H9 (cell line): ENCODE data around the gene FLNA. TPM values are rescaled to one million over a fixed set of nuclear protein-coding genes. Genes with fewer than 3 reads are reported as not detected.
"Not testable (repeated sequence)": the region's sequence is repeated elsewhere in the genome, so short reads cannot be mapped to it uniquely, and the experiment has no call there.

Experiments
- DNase-seq: peaks from one replicate; pipeline ENCODE4 v3.0.0-alpha.2; 2017
- H2AFZ ChIP-seq: one replicate; pipeline ENCODE4 v1.6.1; 2013; ENCODE audit warnings: mild to moderate bottlenecking, low read length, control low read depth, moderate library complexity
- H2AK5ac ChIP-seq: 2 replicates; pipeline ENCODE4 v1.6.1; 2013; ENCODE audit warnings: low read length, control low read depth, mixed read lengths; ENCODE audit not compliant: insufficient read length
- H2BK120ac ChIP-seq: one replicate; pipeline ENCODE4 v1.6.1; 2013; ENCODE audit warnings: low read depth, mild to moderate bottlenecking, low read length, control low read depth, inconsistent platforms; ENCODE audit not compliant: poor library complexity, severe bottlenecking
- H2BK12ac ChIP-seq: 2 replicates; pipeline ENCODE4 v1.6.1; 2013; ENCODE audit warnings: low read length, control low read depth, mixed read lengths, low read depth; ENCODE audit not compliant: insufficient read length
- H2BK15ac ChIP-seq: 2 replicates; pipeline ENCODE4 v1.6.1; 2013; ENCODE audit warnings: low read depth, low read length, control low read depth
- H2BK20ac ChIP-seq: one replicate; pipeline ENCODE4 v1.6.1; 2013; ENCODE audit warnings: low read depth, mild to moderate bottlenecking, low read length, control low read depth, inconsistent platforms; ENCODE audit not compliant: poor library complexity, severe bottlenecking
- H2BK5ac ChIP-seq: 2 replicates; pipeline ENCODE4 v1.6.1; 2013; ENCODE audit warnings: low read length, control low read depth, mixed read lengths; ENCODE audit not compliant: insufficient read length
- H3K14ac ChIP-seq: 2 replicates; pipeline ENCODE4 v1.6.1; 2013; ENCODE audit warnings: low read length, control low read depth; ENCODE audit not compliant: insufficient read depth
- H3K18ac ChIP-seq: 2 replicates; pipeline ENCODE4 v1.6.1; 2013; ENCODE audit warnings: low read depth, mild to moderate bottlenecking, mixed read lengths, low read length, control low read depth; ENCODE audit not compliant: insufficient read length
- H3K23ac ChIP-seq: 2 replicates; pipeline ENCODE4 v1.6.1; 2013; ENCODE audit warnings: low read length, control low read depth, mixed read lengths, low read depth; ENCODE audit not compliant: insufficient read length
- H3K23me2 ChIP-seq: 2 replicates; pipeline ENCODE4 v1.6.1; 2013; ENCODE audit warnings: low read depth, mild to moderate bottlenecking, mixed read lengths, low read length, control low read depth; ENCODE audit not compliant: insufficient read length, poor library complexity, severe bottlenecking
- H3K27ac ChIP-seq: 2 replicates; pipeline ENCODE4 v1.5.1; 2013; ENCODE audit warnings: low read length, control low read depth, mixed read lengths, low read depth; ENCODE audit not compliant: insufficient read length
- H3K27me3 ChIP-seq: 2 replicates; pipeline ENCODE4 v1.6.1; 2013; ENCODE audit warnings: low read length, control low read depth, inconsistent platforms; ENCODE audit not compliant: insufficient read depth
- H3K4ac ChIP-seq: 2 replicates; pipeline ENCODE4 v1.6.1; 2013; ENCODE audit warnings: low read depth, mild to moderate bottlenecking, control low read depth, inconsistent platforms, low read length, moderate library complexity
- H3K4me1 ChIP-seq: 2 replicates; pipeline ENCODE4 v1.6.1; 2013; ENCODE audit warnings: low read length, control low read depth, inconsistent platforms; ENCODE audit not compliant: insufficient read depth
- H3K4me2 ChIP-seq: 2 replicates; pipeline ENCODE4 v1.6.1; 2013; ENCODE audit warnings: low read length, control low read depth, mixed read lengths; ENCODE audit not compliant: insufficient read length, insufficient read depth
- H3K56ac ChIP-seq: 2 replicates; pipeline ENCODE4 v1.6.1; 2013; ENCODE audit warnings: low read depth, mild to moderate bottlenecking, mixed read lengths, low read length, control low read depth; ENCODE audit not compliant: insufficient read length
- H3K79me1 ChIP-seq: 2 replicates; pipeline ENCODE4 v1.6.1; 2013; ENCODE audit warnings: low read depth, mild to moderate bottlenecking, moderate library complexity, low read length, control low read depth, inconsistent platforms; ENCODE audit not compliant: insufficient read depth, poor library complexity, severe bottlenecking
- H3K79me2 ChIP-seq: 2 replicates; pipeline ENCODE4 v1.6.1; 2013; ENCODE audit warnings: low read length, control low read depth, inconsistent platforms; ENCODE audit not compliant: insufficient read depth
- H3K9ac ChIP-seq: 2 replicates; pipeline ENCODE4 v1.6.1; 2013; ENCODE audit warnings: low read length, control low read depth, mixed read lengths; ENCODE audit not compliant: insufficient read length; ENCODE audit errors: extremely low read depth
- H3K9me3 ChIP-seq: one replicate; pipeline ENCODE4 v1.6.1; 2013; ENCODE audit warnings: low read depth, low read length, inconsistent platforms; ENCODE audit not compliant: control insufficient read depth
- H3T11ph ChIP-seq: one replicate; pipeline ENCODE4 v1.6.1; 2013; ENCODE audit warnings: mild to moderate bottlenecking, low read length, control low read depth, inconsistent platforms
- H4K20me1 ChIP-seq: one replicate; pipeline ENCODE4 v1.6.1; 2013; ENCODE audit not compliant: control insufficient read depth, insufficient read length, insufficient read depth
- H4K5ac ChIP-seq: 2 replicates; pipeline ENCODE4 v1.6.1; 2013; ENCODE audit warnings: low read depth, mild to moderate bottlenecking, mixed read lengths, low read length, control low read depth; ENCODE audit not compliant: insufficient read length
- H4K8ac ChIP-seq: replicated peaks from 2 replicates; pipeline ENCODE4 v1.6.1; 2013; ENCODE audit warnings: low read length, control low read depth, mixed read lengths, low read depth; ENCODE audit not compliant: insufficient read length
- H4K91ac ChIP-seq: 2 replicates; pipeline ENCODE4 v1.6.1; 2013; ENCODE audit warnings: low read depth, mild to moderate bottlenecking, moderate library complexity, mixed read lengths, low read length, control low read depth; ENCODE audit not compliant: insufficient read length
- H3K27ac Mint-ChIP-seq, 3 experiments: 2 replicates in 2 of 3; 3 replicates in 1 of 3; pipeline ENCODE4 v1.8.0; 2020 to 2021; ENCODE audit warnings: mixed read lengths in 3 of 3, mild to moderate bottlenecking in 1 of 3, moderate library complexity in 1 of 3
- H3K27me3 Mint-ChIP-seq: 2 replicates; pipeline ENCODE4 v1.8.0; 2021; ENCODE audit warnings: low read depth, mild to moderate bottlenecking, moderate library complexity, mixed read lengths
- H3K36me3 Mint-ChIP-seq, 3 experiments: 2 replicates in 2 of 3; 3 replicates in 1 of 3; pipeline ENCODE4 v1.8.0; 2020 to 2021; ENCODE audit warnings: low read depth in 3 of 3, mixed read lengths in 3 of 3; ENCODE audit not compliant: insufficient read depth in 1 of 3
- H3K4me1 Mint-ChIP-seq, 2 experiments: 2 replicates each; pipeline ENCODE4 v1.8.0; 2020; ENCODE audit warnings: mixed read lengths in 2 of 2
- H3K4me3 Mint-ChIP-seq, 2 experiments: 2 replicates in 1 of 2; 3 replicates in 1 of 2; pipeline ENCODE4 v1.8.0; 2020 to 2021; ENCODE audit warnings: mild to moderate bottlenecking in 2 of 2, mixed read lengths in 2 of 2, moderate library complexity in 1 of 2
- H3K9me3 Mint-ChIP-seq, 2 experiments: 2 replicates in 1 of 2; 3 replicates in 1 of 2; pipeline ENCODE4 v1.8.0; 2020; ENCODE audit warnings: mild to moderate bottlenecking in 2 of 2, mixed read lengths in 2 of 2, moderate library complexity in 1 of 2
- WGBS: extraction: QIAGEN DNeasy Blood & Tissue Kit; methylation state at CpG from one replicate; pipeline ENCODE4 v1.1.7; 2013; ENCODE audit warnings: missing lambda C conversion rate, low lambda C conversion rate, mixed read lengths; ENCODE audit not compliant: insufficient read length; ENCODE audit errors: extremely low coverage; 5-methylcytosine and 5-hydroxymethylcytosine counted together
- total RNA-seq: library from RNA; stranded (reverse); gene quantifications from 2 replicates; pipeline ENCODE4 v1.2.1, GENCODE V29; 2021
- TF ChIP-seq, protein P1 (sequence below): fragments of 200-600 bp; sonication (generic); conservative IDR thresholded peaks from 3 replicates; pipeline ENCODE4 v1.8.0; 2021; ENCODE audit warnings: antibody characterized with exemption, mild to moderate bottlenecking

FLNA gene
- total RNA-seq, 1 experiment from 2014 or later, result 957 TPM

- Histone ChIP-seq H3K23ac (no peak overlapping the region), H3K27me3 (no peaks in the 10 kb centered on the region), H3K14ac (no peak overlapping the region), H4K91ac (no peak overlapping the region), H3K4me1 (no peaks in the 10 kb centered on the region), H3T11ph (no peak overlapping the region), H2BK12ac (no peak overlapping the region), H3K79me1 (no peaks in the 10 kb centered on the region), H3K56ac (no peak overlapping the region), H2BK20ac (no peak overlapping the region), H2AK5ac (no peak overlapping the region), H3K27ac (no peak overlapping the region), H2BK5ac (no peak overlapping the region), H3K23me2 (no peaks in the 10 kb centered on the region), H3K4me2 (no peak overlapping the region), H3K9ac (no peak overlapping the region), H4K5ac (no peak overlapping the region), H3K18ac (no peak overlapping the region), H4K20me1 (no peaks in the 10 kb centered on the region), H2BK15ac (no peak overlapping the region), H3K4ac (no peak overlapping the region), H2BK120ac (no peak overlapping the region), H3K9me3 (peaks cover 32% of the 10 kb centered on the region), H2AFZ (no peak overlapping the region), H3K79me2 (no peaks in the 10 kb centered on the region), H4K8ac (no peak overlapping the region)
- Mint-ChIP-seq H3K36me3 (peaks cover 0 to 8% (median 2%) of the 10 kb centered on the region in 3 experiments; a peak in 4 of 7 replicates), H3K4me1 (peaks cover under 1 to 15% of the 10 kb centered on the region in 2 experiments), H3K27me3 (peaks cover 15% of the 10 kb centered on the region), H3K9me3 (peaks cover 72 to 79% of the 10 kb centered on the region in 2 experiments), H3K27ac (no peak overlapping the region), H3K4me3 (no peak overlapping the region)
- TF ChIP-seq, protein P1, sequence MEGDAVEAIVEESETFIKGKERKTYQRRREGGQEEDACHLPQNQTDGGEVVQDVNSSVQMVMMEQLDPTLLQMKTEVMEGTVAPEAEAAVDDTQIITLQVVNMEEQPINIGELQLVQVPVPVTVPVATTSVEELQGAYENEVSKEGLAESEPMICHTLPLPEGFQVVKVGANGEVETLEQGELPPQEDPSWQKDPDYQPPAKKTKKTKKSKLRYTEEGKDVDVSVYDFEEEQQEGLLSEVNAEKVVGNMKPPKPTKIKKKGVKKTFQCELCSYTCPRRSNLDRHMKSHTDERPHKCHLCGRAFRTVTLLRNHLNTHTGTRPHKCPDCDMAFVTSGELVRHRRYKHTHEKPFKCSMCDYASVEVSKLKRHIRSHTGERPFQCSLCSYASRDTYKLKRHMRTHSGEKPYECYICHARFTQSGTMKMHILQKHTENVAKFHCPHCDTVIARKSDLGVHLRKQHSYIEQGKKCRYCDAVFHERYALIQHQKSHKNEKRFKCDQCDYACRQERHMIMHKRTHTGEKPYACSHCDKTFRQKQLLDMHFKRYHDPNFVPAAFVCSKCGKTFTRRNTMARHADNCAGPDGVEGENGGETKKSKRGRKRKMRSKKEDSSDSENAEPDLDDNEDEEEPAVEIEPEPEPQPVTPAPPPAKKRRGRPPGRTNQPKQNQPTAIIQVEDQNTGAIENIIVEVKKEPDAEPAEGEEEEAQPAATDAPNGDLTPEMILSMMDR, result no peak
- no CpG with 5 or more reads among the region's 8 CpGs for WGBS
- no peak for DNase-seq
These were observed 71.0 kb downstream of the FLNA start for GRCh38 chrX:154303476-154303875.

DNA sequence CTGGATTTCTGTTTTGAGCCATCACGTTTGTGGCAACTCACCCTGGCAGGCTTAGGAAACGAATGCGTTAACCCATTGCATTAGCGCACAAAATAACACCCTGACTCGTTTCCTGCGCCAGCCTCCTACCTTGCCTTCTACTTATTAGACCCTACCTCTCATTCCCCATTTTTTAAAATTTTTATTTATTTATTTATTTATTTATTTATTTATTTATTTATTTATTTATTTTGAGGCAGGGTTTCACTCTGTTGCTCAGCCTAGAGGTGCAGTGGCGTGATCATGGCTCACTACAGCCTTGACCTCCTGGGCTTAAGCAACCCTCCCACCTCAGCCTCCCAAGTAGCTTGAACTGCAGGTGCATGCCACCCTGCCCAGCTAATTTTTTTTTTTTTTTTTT, 71.4 kb downstream of the FLNA start:
- H3K9me3 ChIP-seq, result peaks cover 27% of the 10 kb centered on the region
- not testable (repeated sequence) for H2AK5ac ChIP-seq, H4K91ac ChIP-seq, H3K23me2 ChIP-seq, DNase-seq, H3K4me1 ChIP-seq, H3T11ph ChIP-seq, H3K36me3 Mint-ChIP-seq, H2BK15ac ChIP-seq, H4K8ac ChIP-seq, H3K79me2 ChIP-seq, H4K5ac ChIP-seq, H3K56ac ChIP-seq, H3K4me3 Mint-ChIP-seq, H3K9ac ChIP-seq, H3K4ac ChIP-seq, H2BK20ac ChIP-seq, H2AFZ ChIP-seq, H3K27ac ChIP-seq, H2BK120ac ChIP-seq, H3K23ac ChIP-seq, H3K14ac ChIP-seq, H3K27me3 ChIP-seq, H3K79me1 ChIP-seq, H2BK12ac ChIP-seq, H2BK5ac ChIP-seq, H3K18ac ChIP-seq, H4K20me1 ChIP-seq, H3K4me2 ChIP-seq, H3K27ac Mint-ChIP-seq
- Mint-ChIP-seq H3K27me3 (peaks cover 12% of the 10 kb centered on the region), H3K9me3 (peaks cover 70 to 79% of the 10 kb centered on the region in 2 experiments), H3K4me1 (peaks cover 0 to 12% of the 10 kb centered on the region in 2 experiments; a peak in 2 of 4 replicates)
- WGBS, result no CpG with 5 or more reads among the region's 7 CpGs
